GF-D8 (cell line): ENCODE results near the gene PLXDC1.

Experiments
- DNase-seq: peaks from one replicate; lab custom pipeline; 2025; lab: John Stamatoyannopoulos, UW

PLXDC1 gene

DNA sequence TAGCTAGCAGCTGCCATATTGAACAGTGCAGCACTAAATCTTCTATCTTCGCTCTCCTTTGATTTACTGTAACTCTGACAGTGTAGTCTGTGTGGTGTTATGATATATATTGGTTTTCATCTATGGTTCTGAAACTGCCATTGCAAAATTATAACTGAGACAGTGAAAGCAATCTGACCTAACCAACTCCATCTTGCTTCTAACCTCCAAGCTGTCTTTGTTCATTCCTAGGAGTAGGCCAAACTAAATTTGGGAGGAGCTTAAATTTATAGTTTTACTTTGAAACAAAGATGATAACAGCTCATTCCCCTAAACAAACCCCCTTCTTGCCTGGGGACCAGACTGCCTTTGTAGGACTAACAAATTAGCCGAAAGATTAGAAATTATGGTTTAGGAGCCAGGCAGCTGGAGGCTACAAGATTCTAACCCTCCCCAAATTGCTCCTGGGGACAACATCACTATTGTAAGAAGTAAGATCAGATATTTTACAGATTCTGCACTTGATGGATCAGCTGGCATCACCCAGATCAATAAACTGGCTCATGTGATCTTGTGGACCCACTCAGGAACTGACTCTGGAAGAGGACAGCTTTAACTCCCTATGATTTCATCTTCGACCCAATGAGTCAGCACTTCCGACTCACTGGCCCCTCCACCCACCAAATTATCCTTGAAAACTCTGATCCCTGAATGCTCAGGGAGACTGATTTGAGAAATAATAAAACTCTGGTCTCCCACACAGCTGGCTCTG, 137.2 kb downstream of the PLXDC1 start:
- DNase-seq, result no peak
